Aorta (tissue), 5 donors: ENCODE measurements around the gene OLFML1. TPM values are rescaled to one million over a fixed set of nuclear protein-coding genes. Genes with fewer than 3 reads are reported as not detected.

ENCODE experiments used
- ATAC-seq: fragments of 200-7000 bp; cut with Tn5 transposase; one replicate; pipeline ENCODE4 v1.9.1; 2022; ENCODE audit warnings: moderate library complexity; ENCODE audit not compliant: low FRiP score
- DNase-seq, 2 donors: peaks; one replicate each; pipeline ENCODE4 v3.0.0-alpha.2; 2020
- H3K27ac ChIP-seq, 2 donors: one replicate each; pipeline ENCODE4 v1.5.1; 2013; ENCODE audit warnings: low read length in 2 of 2, mild to moderate bottlenecking in 2 of 2, moderate library complexity in 2 of 2, control low read depth in 1 of 2, inconsistent platforms in 1 of 2, low read depth in 1 of 2
- H3K27me3 ChIP-seq, 2 donors: one replicate each; pipeline ENCODE4 v1.6.1; 2013; ENCODE audit warnings: control low read depth in 1 of 2, low read length in 1 of 2, mild to moderate bottlenecking in 1 of 2, moderate library complexity in 1 of 2; ENCODE audit not compliant: insufficient read depth in 2 of 2, control insufficient read depth in 1 of 2
- H3K36me3 ChIP-seq, 2 donors: one replicate each; pipeline ENCODE4 v1.6.1; 2013; ENCODE audit warnings: control low read depth in 1 of 2, low read length in 1 of 2, mild to moderate bottlenecking in 1 of 2; ENCODE audit not compliant: insufficient read depth in 2 of 2, control insufficient read depth in 1 of 2
- H3K4me1 ChIP-seq, 2 donors: one replicate each; pipeline ENCODE4 v1.6.1; 2013; ENCODE audit warnings: low read length in 2 of 2, control low read depth in 1 of 2, mild to moderate bottlenecking in 1 of 2, moderate library complexity in 1 of 2; ENCODE audit not compliant: insufficient read depth in 2 of 2, control insufficient read depth in 1 of 2
- H3K4me3 ChIP-seq, 2 donors: one replicate each; pipeline ENCODE4 v1.5.1; 2013; ENCODE audit warnings: low read length in 2 of 2, control low read depth in 1 of 2, mild to moderate bottlenecking in 1 of 2
- H3K9me3 ChIP-seq: one replicate; pipeline ENCODE4 v1.6.1; 2013; ENCODE audit warnings: mild to moderate bottlenecking, low read length; ENCODE audit not compliant: control insufficient read depth
- WGBS, 2 donors: extraction: QIAGEN DNeasy Blood & Tissue Kit; methylation state at CpG; one replicate each; pipeline ENCODE4 v1.1.7; 2013; 5-methylcytosine and 5-hydroxymethylcytosine counted together
- intact Hi-C, 2 donors: fragments of 100-400 bp; cut with DNase I; formaldehyde crosslinking; loops; one replicate each; pipeline versions ENCODE4 v1.14.2 to v1.15.0; 2022
- polyA plus RNA-seq, 2 donors: library from polyadenylated mRNA; stranded (reverse); fragments of 200-250 nt; gene quantifications; one replicate each; pipeline ENCODE4 v1.2.3, GENCODE V29; 2013
- total RNA-seq, 2 donors: library from RNA; stranded (reverse); fragmentation: NEBNext Ultra II Directional; extraction: Animal tissue kit (Norgen Biotek cat#: 25700); gene quantifications; one replicate each; pipeline ENCODE4 v1.2.1, GENCODE V29; 2021
- donor health status: healthy with polysubstance abuse.
- donor health status: Bipolar disorder and iron deficiency.
- donor health status: DM: no; HTN: no; CAD: no.
- donor health status: DM: no; HTN: no; CAD: no.
- donor health status: DM: yes; HTN: yes; CAD: no.

The OLFML1 gene
- total and polyA plus RNA-seq, 4 donors, result 4.9 to 41.0 (median 18.1) TPM

GRCh38 chr11:7495882-7496551 lies 10.7 kb downstream of the OLFML1 start:
- no peaks in the 10 kb centered on the region for H3K27me3 ChIP-seq
- H3K4me3 ChIP-seq, result no peak overlapping the region
- 85 to 96% methylated on average over 4 of the region's 4 CpGs for WGBS, 2 donors
- H3K9me3 ChIP-seq, result no peaks in the 10 kb centered on the region
- DNase-seq (peak in 1 of 2 donors; percentile 66), ATAC-seq (peak; percentile 11)
- H3K27ac ChIP-seq, result no peak overlapping the region
- no peaks in the 10 kb centered on the region for H3K4me1 ChIP-seq
- intact Hi-C loops, result no loop called here
- peaks cover 0 to 4% of the 10 kb centered on the region in 2 donors for H3K36me3 ChIP-seq

GRCh38 chr11:7498193-7498592 lies 12.9 kb downstream of the OLFML1 start:
- no peak for ATAC-seq

GRCh38 chr11:7499081-7499480 lies 13.8 kb downstream of the OLFML1 start:
- WGBS, 2 donors, result 99 to 100% methylated on average over 1 of the region's 1 CpG
- ATAC-seq, result no peak
- Histone ChIP-seq H3K36me3 (peaks cover 3 to 4% of the 10 kb centered on the region in 2 donors), H3K9me3 (no peaks in the 10 kb centered on the region), H3K27ac (no peak overlapping the region), H3K4me1 (no peaks in the 10 kb centered on the region), H3K27me3 (no peaks in the 10 kb centered on the region), H3K4me3 (no peak overlapping the region)
- no peak for DNase-seq
- intact Hi-C loops, result no loop called here

More at GRCh38 chr11:7498193-7498592, 12.9 kb downstream of the OLFML1 start:
- no peaks in the 10 kb centered on the region for H3K4me1 ChIP-seq
- H3K4me3 ChIP-seq, result no peak overlapping the region
- peaks cover 3 to 4% of the 10 kb centered on the region in 2 donors for H3K36me3 ChIP-seq
- WGBS, 2 donors, result 90% methylated on average over 4 of the region's 4 CpGs
- no peaks in the 10 kb centered on the region for H3K9me3 ChIP-seq
- DNase-seq, result no peak
- H3K27ac ChIP-seq, result no peak overlapping the region
- intact Hi-C loops, result no loop called here
- no peaks in the 10 kb centered on the region for H3K27me3 ChIP-seq

GRCh38 chr11:7500251-7500650 lies 14.9 kb downstream of the OLFML1 start:
- Histone ChIP-seq H3K4me1 (no peaks in the 10 kb centered on the region), H3K4me3 (no peak overlapping the region), H3K9me3 (no peaks in the 10 kb centered on the region), H3K27me3 (no peaks in the 10 kb centered on the region), H3K27ac (no peak overlapping the region), H3K36me3 (peaks cover 3 to 8% of the 10 kb centered on the region in 2 donors)
- intact Hi-C loops, result no loop called here
- 91 to 97% methylated on average over 3 of the region's 3 CpGs for WGBS, 2 donors
- no peak for ATAC-seq
- no peak for DNase-seq

- H3K4me3 ChIP-seq, result no peak overlapping the region
- H3K27ac ChIP-seq, result no peak overlapping the region
- intact Hi-C loops, result no loop called here
- no peak for DNase-seq
- peaks cover 3 to 8% of the 10 kb centered on the region in 2 donors for H3K36me3 ChIP-seq
- WGBS, 2 donors, result 68 to 72% methylated on average over 3 of the region's 3 CpGs
- no peak for ATAC-seq
- no peaks in the 10 kb centered on the region for H3K27me3 ChIP-seq
- no peaks in the 10 kb centered on the region for H3K4me1 ChIP-seq
- H3K9me3 ChIP-seq, result no peaks in the 10 kb centered on the region
These were observed 15.9 kb downstream of the OLFML1 start for GRCh38 chr11:7501251-7501650.

- peaks cover 3 to 10% of the 10 kb centered on the region in 2 donors for H3K36me3 ChIP-seq
- no peaks in the 10 kb centered on the region for H3K27me3 ChIP-seq
- H3K9me3 ChIP-seq, result no peaks in the 10 kb centered on the region
- intact Hi-C loops, result no loop called here
- no peak overlapping the region for H3K4me3 ChIP-seq
- H3K27ac ChIP-seq, result no peak overlapping the region
- 78 to 84% methylated on average over 4 of the region's 4 CpGs for WGBS, 2 donors
- ATAC-seq (no peak), DNase-seq (no peak)
- no peaks in the 10 kb centered on the region for H3K4me1 ChIP-seq
These were observed 16.6 kb downstream of the OLFML1 start for GRCh38 chr11:7501894-7502293.

- Histone ChIP-seq H3K36me3 (peaks cover 3 to 8% of the 10 kb centered on the region in 2 donors), H3K4me1 (no peaks in the 10 kb centered on the region), H3K9me3 (no peaks in the 10 kb centered on the region), H3K27ac (no peak overlapping the region), H3K4me3 (no peak overlapping the region), H3K27me3 (no peaks in the 10 kb centered on the region)
- ATAC-seq (no peak), DNase-seq (no peak)
- 96 to 100% methylated on average over 3 of the region's 3 CpGs for WGBS, 2 donors
- intact Hi-C loops, result no loop called here
These were observed 20.9 kb downstream of the OLFML1 start for GRCh38 chr11:7506243-7506642.

- DNase-seq, result no peak
- 96% methylated on average over 3 of the region's 3 CpGs for WGBS, 2 donors
- H3K4me1 ChIP-seq, result peaks cover 0 to 3% of the 10 kb centered on the region in 2 donors
- H3K36me3 ChIP-seq, result peaks cover 0 to 8% of the 10 kb centered on the region in 2 donors
- no peak overlapping the region for H3K4me3 ChIP-seq
- H3K9me3 ChIP-seq, result no peaks in the 10 kb centered on the region
- intact Hi-C loops, result no loop called here
- no peak overlapping the region for H3K27ac ChIP-seq
- no peaks in the 10 kb centered on the region for H3K27me3 ChIP-seq
- no peak for ATAC-seq
These were observed 22.8 kb downstream of the OLFML1 start for GRCh38 chr11:7508087-7508486.

- Histone ChIP-seq H3K36me3 (peaks cover 0 to 2% of the 10 kb centered on the region in 2 donors), H3K9me3 (no peaks in the 10 kb centered on the region), H3K4me3 (no peak overlapping the region), H3K4me1 (peaks cover 0 to 3% of the 10 kb centered on the region in 2 donors), H3K27me3 (no peaks in the 10 kb centered on the region), H3K27ac (no peak overlapping the region)
- ATAC-seq (no peak), DNase-seq (no peak)
- intact Hi-C loops, result loop anchor here (5.0 kb wide), 1 partner anchor 162 kb away; the partner anchor contains the start of gene CYB5R2 (in 2 of the 2)
- WGBS, 2 donors, result 90 to 98% methylated on average over 2 of the region's 2 CpGs
These were observed 24.7 kb downstream of the OLFML1 start for GRCh38 chr11:7509966-7510365.
